ENCODE data around the gene CRIM1.

CRIM1 gene

DNA sequence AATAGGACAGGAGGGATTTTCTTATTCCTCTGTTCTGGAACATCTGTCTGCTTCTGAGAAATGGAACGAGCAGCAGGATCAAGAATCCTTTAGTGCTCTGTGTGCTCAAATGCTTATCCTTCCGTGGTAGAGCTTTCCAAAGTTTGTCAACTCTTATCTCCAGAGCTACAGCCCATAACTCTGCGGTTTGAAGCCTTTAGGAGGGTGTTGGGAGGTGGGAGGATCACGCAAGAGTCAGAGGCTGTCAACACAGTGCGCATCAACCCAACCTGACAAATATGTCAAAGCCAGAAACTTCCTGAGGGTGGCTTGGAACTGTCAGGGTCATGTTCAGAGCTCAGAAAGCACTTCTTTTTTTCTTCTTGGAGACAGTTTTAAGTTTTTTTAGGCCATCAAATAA, 95.9 kb downstream of the CRIM1 start:
- Histone ChIP-seq H3K27me3 (no peaks in the 10 kb centered on the region), H3K27ac (no peak overlapping the region), H3K4me1 (ENCODE audit: control insufficient read depth in 1 of 2, insufficient read depth in 1 of 2, low read depth in 1 of 2, low read length in 1 of 2) (no peaks in the 10 kb centered on the region), H3K36me3 (no peaks in the 10 kb centered on the region), H3K4me3 (ENCODE audit: low read depth in 1 of 2, low read length in 1 of 2) (no peak overlapping the region), H3K9me3 (no peaks in the 10 kb centered on the region)
- TF ChIP-seq, protein P1, sequence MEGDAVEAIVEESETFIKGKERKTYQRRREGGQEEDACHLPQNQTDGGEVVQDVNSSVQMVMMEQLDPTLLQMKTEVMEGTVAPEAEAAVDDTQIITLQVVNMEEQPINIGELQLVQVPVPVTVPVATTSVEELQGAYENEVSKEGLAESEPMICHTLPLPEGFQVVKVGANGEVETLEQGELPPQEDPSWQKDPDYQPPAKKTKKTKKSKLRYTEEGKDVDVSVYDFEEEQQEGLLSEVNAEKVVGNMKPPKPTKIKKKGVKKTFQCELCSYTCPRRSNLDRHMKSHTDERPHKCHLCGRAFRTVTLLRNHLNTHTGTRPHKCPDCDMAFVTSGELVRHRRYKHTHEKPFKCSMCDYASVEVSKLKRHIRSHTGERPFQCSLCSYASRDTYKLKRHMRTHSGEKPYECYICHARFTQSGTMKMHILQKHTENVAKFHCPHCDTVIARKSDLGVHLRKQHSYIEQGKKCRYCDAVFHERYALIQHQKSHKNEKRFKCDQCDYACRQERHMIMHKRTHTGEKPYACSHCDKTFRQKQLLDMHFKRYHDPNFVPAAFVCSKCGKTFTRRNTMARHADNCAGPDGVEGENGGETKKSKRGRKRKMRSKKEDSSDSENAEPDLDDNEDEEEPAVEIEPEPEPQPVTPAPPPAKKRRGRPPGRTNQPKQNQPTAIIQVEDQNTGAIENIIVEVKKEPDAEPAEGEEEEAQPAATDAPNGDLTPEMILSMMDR (IDR thresholded peaks at IDR 0.05): no peak

DNA sequence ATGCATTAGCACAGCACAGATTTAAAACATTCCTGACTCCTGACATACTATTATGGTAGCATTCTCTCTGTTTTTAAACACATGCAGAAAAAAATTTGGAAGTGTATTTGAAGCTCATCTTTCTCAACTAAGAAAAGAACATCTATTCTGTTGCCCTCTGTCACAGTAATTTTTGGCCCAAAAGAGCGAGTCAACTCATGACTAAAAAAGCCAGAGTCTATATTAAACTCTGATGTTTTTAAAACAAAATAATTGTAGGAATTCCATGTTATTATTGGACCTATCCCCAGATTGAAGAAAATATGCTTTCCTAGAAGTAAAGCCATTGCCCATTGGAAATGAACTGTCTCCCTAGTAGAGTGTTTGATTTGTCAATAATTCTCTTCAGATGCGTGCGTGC, 96.7 kb downstream of the CRIM1 start:
- H3K27me3 ChIP-seq: no peaks in the 10 kb centered on the region
- H3K4me1 ChIP-seq (ENCODE audit: control insufficient read depth in 1 of 2, insufficient read depth in 1 of 2, low read depth in 1 of 2, low read length in 1 of 2): no peaks in the 10 kb centered on the region
- H3K36me3 ChIP-seq: no peaks in the 10 kb centered on the region
- no peak overlapping the region for H3K27ac ChIP-seq
- no peaks in the 10 kb centered on the region for H3K9me3 ChIP-seq
- H3K4me3 ChIP-seq (ENCODE audit: low read depth in 1 of 2, low read length in 1 of 2): no peak overlapping the region
- TF ChIP-seq, protein P1 (IDR thresholded peaks at IDR 0.05): no peak

DNA sequence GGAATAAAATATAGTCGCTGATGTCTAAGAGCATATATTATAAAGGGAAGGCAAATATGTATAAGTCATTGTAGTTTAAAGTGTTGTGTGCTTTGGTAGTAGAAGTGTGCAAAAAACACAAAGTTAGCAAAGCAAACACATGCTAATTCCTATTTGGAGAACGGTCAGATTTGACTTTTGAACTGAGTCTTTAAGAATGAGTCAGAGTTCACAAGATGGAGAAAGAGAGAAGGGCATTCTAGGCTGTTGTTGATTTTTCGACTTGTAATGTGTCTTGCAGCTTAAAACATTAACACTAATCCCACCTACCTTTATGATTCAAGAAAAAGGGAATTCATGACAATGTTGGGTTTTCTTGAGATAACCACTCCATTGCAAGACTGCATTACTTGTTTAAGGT, 98.1 kb downstream of the CRIM1 start:
- Histone ChIP-seq H3K9me3 (no peaks in the 10 kb centered on the region), H3K36me3 (no peaks in the 10 kb centered on the region), H3K4me3 (ENCODE audit: low read depth in 1 of 2, low read length in 1 of 2) (no peak overlapping the region), H3K4me1 (ENCODE audit: control insufficient read depth in 1 of 2, insufficient read depth in 1 of 2, low read depth in 1 of 2, low read length in 1 of 2) (no peaks in the 10 kb centered on the region), H3K27me3 (no peaks in the 10 kb centered on the region), H3K27ac (no peak overlapping the region)
- TF ChIP-seq, protein P1 (IDR thresholded peaks at IDR 0.05): no peak

DNA sequence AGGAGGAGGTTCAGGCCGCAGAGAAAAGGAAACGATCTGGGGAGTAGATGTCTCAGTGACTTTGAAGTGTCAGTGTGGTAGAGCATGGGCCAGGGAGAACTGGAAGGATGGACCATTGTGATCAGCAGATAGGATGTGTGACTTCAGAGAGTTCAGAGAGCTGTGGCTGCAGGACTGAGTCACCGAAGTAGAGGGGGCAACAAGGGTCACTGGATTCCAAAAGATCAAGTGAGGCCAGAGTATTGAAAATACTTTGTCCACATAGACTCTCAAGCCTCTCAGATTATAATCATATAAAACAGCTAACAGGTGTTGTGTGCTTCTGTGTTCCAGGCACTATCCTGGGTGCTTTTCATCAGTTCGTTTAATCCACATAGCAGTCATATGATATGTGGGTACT, 99.4 kb downstream of the CRIM1 start:
- no peaks in the 10 kb centered on the region for H3K36me3 ChIP-seq

DNA sequence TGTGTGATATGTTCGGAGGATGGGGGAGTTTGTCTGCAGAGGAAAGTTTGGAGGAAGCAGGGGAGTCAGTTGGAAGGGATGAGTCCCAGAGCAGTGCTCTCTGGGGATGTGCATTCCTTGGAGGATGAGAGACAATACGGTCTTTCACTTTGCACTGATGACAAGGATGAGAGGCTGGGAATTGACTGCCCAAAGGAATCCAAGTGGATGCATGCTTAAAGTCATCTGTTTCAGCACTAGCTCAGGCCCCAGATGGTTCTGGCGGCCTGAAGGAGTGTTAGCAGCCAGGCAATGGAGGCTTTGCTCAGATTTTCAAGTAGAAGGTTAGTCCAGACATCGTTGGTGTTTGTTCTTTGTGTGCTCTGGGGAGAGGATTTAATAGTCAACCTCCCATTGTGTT, 100.2 kb downstream of the CRIM1 start:
- Histone ChIP-seq H3K36me3 (no peaks in the 10 kb centered on the region), H3K27ac (no peak overlapping the region), H3K9me3 (no peaks in the 10 kb centered on the region), H3K4me3 (ENCODE audit: low read depth in 1 of 2, low read length in 1 of 2) (no peak overlapping the region), H3K4me1 (ENCODE audit: control insufficient read depth in 1 of 2, insufficient read depth in 1 of 2, low read depth in 1 of 2, low read length in 1 of 2) (no peaks in the 10 kb centered on the region), H3K27me3 (no peaks in the 10 kb centered on the region)
- TF ChIP-seq, protein P1 (IDR thresholded peaks at IDR 0.05): no peak

More for the DNA sequence above, 99.4 kb downstream of the CRIM1 start:
- Histone ChIP-seq H3K27me3 (no peaks in the 10 kb centered on the region), H3K9me3 (no peaks in the 10 kb centered on the region), H3K4me3 (ENCODE audit: low read depth in 1 of 2, low read length in 1 of 2) (no peak overlapping the region), H3K4me1 (ENCODE audit: control insufficient read depth in 1 of 2, insufficient read depth in 1 of 2, low read depth in 1 of 2, low read length in 1 of 2) (no peaks in the 10 kb centered on the region), H3K27ac (no peak overlapping the region)
- TF ChIP-seq, protein P1 (IDR thresholded peaks at IDR 0.05): no peak

All from neutrophil (primary cell).